Dermis blood vessel endothelial cell (primary cell): ENCODE data around the gene KLK1. TPM values are rescaled to one million over a fixed set of nuclear protein-coding genes. Genes with fewer than 3 reads are reported as not detected.
A peak's percentile ranks its signal among the peaks of the same experiment; 100 is the strongest.
"Not testable (repeated sequence)": the region's sequence is repeated elsewhere in the genome, so short reads cannot be mapped to it uniquely, and the experiment has no call there.

Experiments used
- DNase-seq: peaks from one replicate; pipeline ENCODE4 v3.0.0; 2010
- total RNA-seq: library from RNA; depleted of rRNA; stranded (reverse); fragments of >200 nt; gene quantifications from 2 replicates; pipeline ENCODE4 v1.2.3, GENCODE V29; 2014

Gene KLK1
- total RNA-seq, 1 donor from 2014 or later, result not detected

DNA sequence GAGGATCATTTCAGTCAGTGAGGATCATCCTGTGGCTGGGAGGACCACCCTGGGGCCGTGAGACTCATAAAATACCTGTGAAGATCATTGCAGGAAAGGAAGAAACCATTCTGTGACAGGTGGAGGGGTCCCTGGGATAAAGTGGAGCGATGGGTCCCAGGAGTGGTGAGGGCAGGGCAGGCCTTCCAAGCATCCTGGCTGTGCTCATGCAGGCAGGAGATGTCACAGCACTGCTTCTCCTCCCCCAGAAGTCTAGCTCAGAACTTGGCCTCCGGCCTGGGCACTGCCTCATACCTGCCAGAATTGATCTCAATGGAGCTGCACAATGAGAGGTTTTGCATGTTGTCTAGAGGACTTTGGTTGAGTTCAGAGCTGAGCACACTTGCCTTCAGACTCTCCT, 11.1 kb downstream of the KLK1 start:
- no peak for DNase-seq

- DNase-seq, result not testable (repeated sequence)
Measured at GRCh38 chr19:50811622-50812238, 11.9 kb downstream of the KLK1 start.

DNA sequence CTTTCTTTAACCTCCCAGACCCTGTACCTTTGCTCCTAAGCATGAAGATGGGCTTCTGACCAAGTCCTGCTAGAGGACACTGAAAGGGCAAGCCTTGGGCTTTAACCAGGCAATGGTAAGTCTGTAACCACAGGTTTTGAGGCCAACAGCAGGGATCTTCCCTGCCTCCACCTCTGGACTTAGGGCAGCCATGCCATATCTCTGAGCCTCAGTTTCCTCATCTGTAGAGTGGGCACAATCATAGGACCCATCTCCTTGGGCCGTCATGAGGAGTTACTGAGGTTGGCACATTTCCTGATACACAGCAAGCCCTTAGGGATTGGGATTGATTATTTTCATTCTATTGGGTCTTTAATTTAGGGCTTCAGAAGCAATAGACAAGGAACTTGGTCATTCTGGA, 14.7 kb downstream of the KLK1 start:
- DNase-seq, result no peak

DNA sequence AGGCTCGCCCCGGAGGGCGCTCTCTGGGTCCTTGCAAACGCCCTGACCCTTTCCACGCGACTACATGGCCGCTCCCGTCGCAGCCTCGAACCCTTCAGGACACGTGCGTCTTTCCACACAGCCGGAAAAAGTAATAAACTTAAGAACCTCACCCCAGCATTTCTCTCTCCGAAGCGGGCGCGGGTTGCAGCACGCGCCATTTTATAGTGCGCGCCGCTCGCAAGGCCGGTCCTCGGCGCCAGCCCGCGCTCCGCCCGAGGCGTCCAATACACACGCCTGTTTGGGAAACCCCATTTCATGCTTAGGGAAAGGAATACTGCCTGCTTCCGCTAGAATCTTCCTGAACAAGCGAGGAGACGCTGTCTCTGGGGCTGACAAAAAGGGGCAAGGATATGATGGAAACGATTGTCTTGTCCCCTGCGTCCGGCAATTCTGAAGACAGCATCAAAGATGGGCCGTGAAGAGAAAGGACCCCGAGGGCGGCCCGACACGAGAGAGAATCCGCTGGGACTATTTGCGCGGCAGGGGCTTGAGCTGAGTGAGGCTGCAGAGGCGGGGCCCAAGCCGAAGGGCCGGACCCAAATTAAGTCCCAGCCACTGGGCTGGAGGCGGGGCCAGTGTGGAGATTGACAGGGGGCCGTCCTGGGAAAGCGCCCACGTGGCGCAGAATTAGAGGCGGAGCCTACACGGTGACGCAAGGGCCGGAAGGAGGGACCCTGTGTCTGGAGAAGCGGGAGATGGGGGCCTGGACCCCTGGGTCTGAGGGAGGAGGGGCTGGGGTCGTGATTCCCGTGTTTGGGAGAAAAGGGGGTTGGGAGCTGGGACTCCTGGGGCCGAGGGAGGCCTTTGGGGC, 18.9 kb downstream of the KLK1 start:
- DNase-seq, result peak; percentile 99

DNA sequence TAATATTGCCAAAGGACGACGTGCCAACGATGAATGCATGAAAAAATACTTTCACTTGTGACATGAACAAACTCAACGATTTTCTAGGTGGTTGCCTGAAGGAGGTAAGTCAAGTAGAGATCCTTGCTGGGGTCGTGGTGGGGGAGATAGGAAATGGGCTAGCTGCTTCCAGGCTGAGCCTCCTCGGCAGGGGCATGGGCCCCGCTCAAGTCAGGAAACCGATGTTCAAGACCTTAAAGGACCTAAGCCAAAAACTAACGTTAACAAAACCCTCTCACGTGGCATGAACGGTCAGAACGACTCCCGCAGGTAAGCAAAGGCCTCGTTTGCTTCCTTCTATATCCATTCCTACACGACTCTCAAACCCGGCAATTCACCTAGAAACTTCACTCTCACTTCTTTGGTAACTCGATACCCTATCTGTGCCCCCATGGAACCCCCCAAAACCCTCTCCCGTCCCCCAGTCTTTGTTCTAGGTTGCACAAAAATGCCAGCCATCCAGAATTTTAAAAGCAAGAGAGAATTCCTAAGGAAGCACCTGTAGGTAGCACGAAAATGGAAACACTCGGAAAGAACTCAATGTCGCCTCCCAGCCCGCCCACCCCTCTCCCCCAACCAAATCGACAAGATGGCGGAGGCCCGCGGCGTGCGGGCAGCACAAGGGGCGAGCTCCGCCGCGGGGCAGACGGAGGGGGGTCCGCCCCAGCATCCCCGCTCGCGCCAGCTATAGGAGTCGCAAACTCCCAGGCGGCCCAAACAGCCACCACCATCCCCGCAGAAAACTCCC, 19.8 kb downstream of the KLK1 start:
- peak; percentile 39 for DNase-seq

DNA sequence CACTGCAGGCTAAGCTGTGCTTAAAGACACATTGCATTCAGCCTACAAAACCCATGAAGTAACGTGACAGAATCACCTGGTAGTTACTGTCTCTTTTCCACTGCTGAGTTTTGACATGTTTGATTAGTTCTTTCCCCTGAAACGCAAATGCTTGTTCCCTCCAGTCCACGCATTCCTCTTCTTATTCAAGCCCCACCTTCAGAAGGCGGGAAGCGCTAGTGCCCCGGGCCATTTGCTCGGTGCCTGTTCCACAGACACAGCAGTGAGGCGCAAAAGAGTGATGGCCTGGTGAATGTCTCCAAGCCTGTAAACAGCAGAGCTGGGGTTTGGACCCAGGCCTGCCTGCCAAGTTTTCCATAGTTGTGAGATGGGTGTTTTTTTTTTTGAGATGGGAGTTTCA, 22.5 kb downstream of the KLK1 start:
- no peak for DNase-seq

- DNase-seq, result no peak
Measured at GRCh38 chr19:50799547-50799851, 24.1 kb downstream of the KLK1 start.

GRCh38 chr19:50798659-50799546, 24.7 kb downstream of the KLK1 start:
- DNase-seq, result no peak

- DNase-seq, result no peak
Measured at GRCh38 chr19:50797781-50798658, 25.6 kb downstream of the KLK1 start.

GRCh38 chr19:50797429-50797780, 26.2 kb downstream of the KLK1 start:
- no peak for DNase-seq

- no peak for DNase-seq
Measured at GRCh38 chr19:50796634-50797428, 26.8 kb downstream of the KLK1 start.

- DNase-seq, result no peak
Measured at GRCh38 chr19:50796128-50796633, 27.4 kb downstream of the KLK1 start.

GRCh38 chr19:50795664-50796073, 27.9 kb downstream of the KLK1 start:
- DNase-seq, result no peak

- peak; percentile 19 for DNase-seq
Measured at GRCh38 chr19:50794876-50795663, 28.5 kb downstream of the KLK1 start.

DNA sequence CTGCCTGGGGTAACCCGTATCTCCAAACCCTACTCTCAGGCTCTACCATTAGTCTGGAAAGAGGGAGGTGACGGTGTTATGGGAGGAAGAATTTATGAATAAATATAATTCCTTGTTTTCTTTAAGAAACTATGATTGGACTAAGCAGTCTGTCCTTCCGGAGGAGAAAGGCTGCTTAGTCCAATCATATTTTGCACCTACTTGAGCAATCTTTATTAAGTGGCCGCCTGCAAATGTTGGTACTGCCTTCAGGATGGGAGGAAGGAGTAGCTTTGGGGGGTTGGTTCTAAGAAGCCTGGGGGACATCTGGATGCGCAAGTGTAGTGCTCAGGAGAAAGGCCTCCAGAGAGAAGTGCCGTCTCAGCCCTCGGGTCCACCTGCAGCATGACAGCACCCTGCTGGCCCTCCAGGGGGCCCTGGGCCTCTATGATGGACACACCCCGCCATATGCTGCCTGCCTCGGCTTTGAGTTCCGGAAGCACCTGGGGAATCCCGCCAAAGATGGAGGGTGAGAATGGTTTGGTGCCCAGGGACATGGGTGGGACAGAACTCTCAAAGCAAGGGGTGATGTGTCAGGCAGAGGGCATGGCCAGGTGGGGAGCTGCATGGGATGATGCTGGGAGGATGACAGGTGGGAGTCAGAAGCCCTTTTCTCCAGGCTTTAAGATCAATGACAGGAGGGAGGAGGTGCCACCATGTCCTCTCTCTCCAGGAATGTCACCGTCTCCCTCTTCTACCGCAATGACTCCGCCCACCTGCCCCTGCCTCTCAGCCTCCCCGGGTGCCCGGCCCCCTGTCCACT, 29.3 kb downstream of the KLK1 start:
- no peak for DNase-seq

DNA sequence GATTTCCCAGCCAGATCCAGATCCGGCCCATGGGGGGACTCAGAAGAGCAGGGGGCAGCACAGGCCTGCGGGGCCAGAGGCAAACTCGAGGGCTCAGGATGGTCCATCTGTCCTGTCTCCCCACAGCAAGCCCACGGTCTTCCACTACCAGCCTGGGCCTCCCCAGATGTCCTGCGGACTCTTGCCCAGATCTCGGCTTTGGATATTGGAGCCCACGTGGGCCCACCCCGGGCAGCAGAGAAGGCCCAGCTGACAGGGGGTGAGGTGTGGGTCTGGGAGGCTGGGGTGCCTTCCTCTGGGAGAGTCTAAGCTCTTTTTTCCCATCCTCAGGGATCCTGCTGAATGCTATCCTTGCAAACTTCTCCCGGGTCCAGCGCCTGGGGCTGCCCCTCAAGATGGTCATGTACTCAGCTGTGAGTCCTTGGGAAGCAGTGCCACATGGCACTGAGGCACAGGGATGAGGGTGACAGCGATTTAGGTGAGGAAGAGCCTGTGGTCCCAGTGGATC, 30.0 kb downstream of the KLK1 start:
- no peak for DNase-seq

DNA sequence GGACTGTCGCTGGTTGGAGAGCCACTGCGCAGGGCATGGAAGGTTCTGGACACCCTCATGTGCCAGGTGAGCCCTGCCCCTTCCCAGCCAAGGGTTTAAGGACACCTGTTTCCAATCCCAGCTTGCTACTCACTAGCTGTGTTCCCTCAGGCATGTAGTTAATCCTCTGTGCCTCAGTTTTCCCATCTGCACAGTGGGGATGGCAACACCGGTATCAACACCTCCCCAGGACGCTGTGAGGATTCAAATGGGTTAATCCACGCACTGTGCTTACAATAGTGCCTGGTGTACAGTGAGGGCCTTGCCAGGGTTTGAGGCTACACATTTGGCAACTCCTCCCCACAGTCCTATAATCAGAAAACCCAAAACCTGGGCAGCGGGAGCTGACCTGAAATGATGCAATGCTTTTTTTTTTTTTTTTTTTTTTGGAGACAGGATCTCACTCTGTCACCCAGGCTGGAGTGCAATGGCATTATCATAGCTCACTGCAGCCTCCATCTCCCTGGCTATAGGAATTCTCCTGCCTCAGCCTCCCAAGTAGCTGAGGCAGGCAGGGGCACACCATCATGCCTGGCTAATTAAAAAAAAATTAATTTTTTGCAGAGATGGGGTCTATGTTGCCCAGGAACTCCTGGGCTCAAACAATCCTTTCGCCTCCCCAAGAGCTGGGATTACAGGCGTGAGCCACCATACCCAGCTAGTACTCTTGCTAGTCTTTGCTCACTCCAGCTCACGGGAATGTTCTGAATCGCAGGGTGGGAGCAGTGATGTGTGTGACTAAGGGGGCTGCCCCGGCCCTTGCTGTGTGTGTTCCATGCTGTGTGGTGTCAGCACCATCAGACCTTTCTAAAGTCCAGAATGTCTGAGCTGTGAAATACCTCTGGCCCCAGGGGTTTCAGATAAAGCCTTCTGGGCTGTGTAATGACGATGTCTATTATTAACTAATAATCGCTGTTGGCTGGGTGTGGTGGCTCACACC, 31.0 kb downstream of the KLK1 start:
- DNase-seq, result no peak
